ENCODE data around the gene FARP1. TPM values are rescaled to one million over a fixed set of nuclear protein-coding genes. Genes with fewer than 3 reads are reported as not detected.

Gene FARP1
- total RNA-seq, 1 donor from 2014 or later = 289 TPM

DNA sequence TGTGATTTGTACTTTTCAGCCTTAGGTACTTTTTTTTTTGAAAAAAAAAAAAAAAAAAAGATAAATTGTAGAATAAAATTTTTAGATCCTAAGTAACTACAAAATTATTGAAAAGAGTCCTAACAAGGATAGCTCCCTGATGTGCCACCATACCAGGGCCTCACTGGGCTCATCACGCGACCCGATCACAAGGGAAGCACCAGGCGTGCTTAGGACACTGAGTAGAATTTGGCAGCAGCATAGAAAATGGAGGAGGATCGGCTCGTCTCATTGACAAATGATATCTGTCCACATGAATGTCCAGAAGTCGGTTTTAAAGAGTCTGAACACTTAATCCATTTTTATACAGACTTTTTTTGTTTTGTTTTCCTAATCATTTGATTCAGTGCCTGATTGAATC, 255.0 kb downstream of the FARP1 start:
- Mint-ChIP-seq H3K36me3 (peaks cover 25% of the 10 kb centered on the region), H3K27ac (peak overlapping the region; percentile 61), H3K27me3 (ENCODE audit: low read depth) (no peaks in the 10 kb centered on the region), H3K4me1 (peaks cover 39% of the 10 kb centered on the region), H3K4me3 (no peak overlapping the region), H3K9me3 (no peaks in the 10 kb centered on the region)
- TF ChIP-seq, protein P1, sequence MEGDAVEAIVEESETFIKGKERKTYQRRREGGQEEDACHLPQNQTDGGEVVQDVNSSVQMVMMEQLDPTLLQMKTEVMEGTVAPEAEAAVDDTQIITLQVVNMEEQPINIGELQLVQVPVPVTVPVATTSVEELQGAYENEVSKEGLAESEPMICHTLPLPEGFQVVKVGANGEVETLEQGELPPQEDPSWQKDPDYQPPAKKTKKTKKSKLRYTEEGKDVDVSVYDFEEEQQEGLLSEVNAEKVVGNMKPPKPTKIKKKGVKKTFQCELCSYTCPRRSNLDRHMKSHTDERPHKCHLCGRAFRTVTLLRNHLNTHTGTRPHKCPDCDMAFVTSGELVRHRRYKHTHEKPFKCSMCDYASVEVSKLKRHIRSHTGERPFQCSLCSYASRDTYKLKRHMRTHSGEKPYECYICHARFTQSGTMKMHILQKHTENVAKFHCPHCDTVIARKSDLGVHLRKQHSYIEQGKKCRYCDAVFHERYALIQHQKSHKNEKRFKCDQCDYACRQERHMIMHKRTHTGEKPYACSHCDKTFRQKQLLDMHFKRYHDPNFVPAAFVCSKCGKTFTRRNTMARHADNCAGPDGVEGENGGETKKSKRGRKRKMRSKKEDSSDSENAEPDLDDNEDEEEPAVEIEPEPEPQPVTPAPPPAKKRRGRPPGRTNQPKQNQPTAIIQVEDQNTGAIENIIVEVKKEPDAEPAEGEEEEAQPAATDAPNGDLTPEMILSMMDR (IDR thresholded peaks at IDR 0.05; ENCODE audit: unreplicated experiment) = no peak
- no peak for DNase-seq (ENCODE audit: low spot score in 2 of 2, unreplicated experiment in 2 of 2)

DNA sequence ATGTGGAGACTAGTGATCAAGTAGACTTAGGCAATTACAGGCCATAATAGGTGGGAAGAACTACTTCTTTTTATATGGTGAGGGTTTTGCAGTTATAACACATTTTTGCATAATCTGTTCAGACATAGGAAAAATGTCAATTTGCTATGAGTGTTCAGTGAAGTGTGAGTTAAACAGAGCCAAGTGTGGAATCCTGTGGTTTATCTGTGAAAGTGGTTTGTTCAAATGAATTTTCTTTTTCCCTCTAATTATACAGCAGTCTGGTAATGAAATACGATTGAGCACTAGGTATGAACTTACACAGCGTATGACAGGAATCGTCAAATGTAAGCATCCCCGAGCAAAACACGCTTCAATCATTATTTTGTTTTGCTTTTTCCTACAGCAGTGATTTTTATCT, 255.7 kb downstream of the FARP1 start:
- TF ChIP-seq, protein P1 (IDR thresholded peaks at IDR 0.05; ENCODE audit: unreplicated experiment) = no peak
- no peak for DNase-seq (ENCODE audit: low spot score in 2 of 2, unreplicated experiment in 2 of 2)
- Mint-ChIP-seq H3K27me3 (ENCODE audit: low read depth) (no peaks in the 10 kb centered on the region), H3K4me1 (peaks cover 39% of the 10 kb centered on the region), H3K27ac (peak overlapping the region; percentile 43), H3K9me3 (no peaks in the 10 kb centered on the region), H3K4me3 (no peak overlapping the region), H3K36me3 (peaks cover 30% of the 10 kb centered on the region)

DNA sequence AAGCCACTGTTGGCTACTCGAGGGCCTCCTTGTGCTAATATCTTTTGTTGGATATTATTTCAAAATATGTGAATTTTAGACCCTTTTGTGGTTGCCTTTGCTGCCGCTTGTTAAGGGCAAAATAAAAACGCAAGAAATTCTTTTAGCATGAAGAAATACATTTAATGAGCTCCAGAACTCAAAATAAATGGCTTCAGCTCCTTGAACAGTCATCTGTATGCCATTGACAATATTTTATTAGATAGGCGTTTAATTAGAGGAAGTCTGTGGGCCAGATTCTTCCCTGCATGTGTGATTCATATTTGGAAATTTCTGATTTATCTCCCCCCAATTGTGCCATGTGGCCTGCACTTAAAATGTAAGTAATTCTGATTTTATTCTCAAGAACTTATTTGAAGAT, 256.9 kb downstream of the FARP1 start:
- DNase-seq (ENCODE audit: low spot score in 2 of 2, unreplicated experiment in 2 of 2) = no peak
- Mint-ChIP-seq H3K27me3 (ENCODE audit: low read depth) (no peaks in the 10 kb centered on the region), H3K4me3 (no peak overlapping the region), H3K4me1 (peaks cover 41% of the 10 kb centered on the region), H3K36me3 (peaks cover 34% of the 10 kb centered on the region), H3K9me3 (no peaks in the 10 kb centered on the region), H3K27ac (peak overlapping the region; percentile 52)
- TF ChIP-seq, protein P1 (IDR thresholded peaks at IDR 0.05; ENCODE audit: unreplicated experiment) = no peak

DNA sequence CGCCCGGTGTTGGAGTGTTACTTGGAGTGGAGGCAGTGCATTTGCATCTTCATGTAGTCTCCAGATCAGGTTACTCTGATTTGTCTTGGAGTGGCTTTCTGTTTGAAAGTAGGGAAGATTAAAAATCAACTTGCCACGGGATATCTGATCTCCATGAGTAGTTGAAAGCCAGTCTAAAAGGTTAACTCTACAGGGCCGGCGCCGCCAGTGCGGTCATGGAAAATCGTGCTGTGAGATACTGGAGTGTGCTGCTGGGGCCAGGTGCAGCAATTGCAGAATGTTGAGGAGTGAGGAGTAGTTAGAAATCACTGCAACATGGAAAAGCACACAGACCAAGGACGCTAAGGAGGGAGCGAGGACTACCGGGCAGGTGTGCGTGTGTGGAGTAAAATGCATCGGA, 259.0 kb downstream of the FARP1 start:
- H3K4me1 Mint-ChIP-seq = peaks cover 57% of the 10 kb centered on the region
- H3K9me3 Mint-ChIP-seq = no peaks in the 10 kb centered on the region
- no peak for DNase-seq (ENCODE audit: low spot score in 2 of 2, unreplicated experiment in 2 of 2)
- H3K27me3 Mint-ChIP-seq (ENCODE audit: low read depth) = no peaks in the 10 kb centered on the region
- peak overlapping the region; percentile 8 for H3K27ac Mint-ChIP-seq
- TF ChIP-seq, protein P1 (IDR thresholded peaks at IDR 0.05; ENCODE audit: unreplicated experiment) = no peak
- no peak overlapping the region for H3K4me3 Mint-ChIP-seq
- H3K36me3 Mint-ChIP-seq = peaks cover 21% of the 10 kb centered on the region

DNA sequence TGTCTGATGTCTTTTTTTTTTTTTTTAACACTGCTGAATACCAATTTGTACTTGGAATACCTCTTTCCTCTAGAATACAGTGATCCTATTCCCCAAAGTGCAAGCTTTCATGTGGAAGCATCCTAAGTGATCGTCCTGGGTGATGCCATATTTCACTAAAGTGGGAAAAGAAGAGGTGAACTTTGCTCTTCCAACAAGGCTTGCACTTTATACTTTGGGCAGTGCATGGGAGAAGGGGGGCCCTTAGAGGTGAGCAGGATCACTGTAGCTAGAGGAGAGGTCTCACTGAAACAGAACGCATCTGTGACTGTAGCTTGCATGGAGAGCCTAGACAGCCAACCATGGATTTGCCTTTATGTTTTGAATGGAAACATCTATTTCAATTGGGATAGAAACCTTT, 260.2 kb downstream of the FARP1 start:
- Mint-ChIP-seq H3K27me3 (ENCODE audit: low read depth) (no peaks in the 10 kb centered on the region), H3K4me1 (peaks cover 52% of the 10 kb centered on the region), H3K4me3 (no peak overlapping the region), H3K9me3 (no peaks in the 10 kb centered on the region), H3K36me3 (peaks cover 27% of the 10 kb centered on the region), H3K27ac (no peak overlapping the region)
- TF ChIP-seq, protein P1 (IDR thresholded peaks at IDR 0.05; ENCODE audit: unreplicated experiment) = no peak
- DNase-seq (ENCODE audit: low spot score in 2 of 2, unreplicated experiment in 2 of 2) = no peak

DNA sequence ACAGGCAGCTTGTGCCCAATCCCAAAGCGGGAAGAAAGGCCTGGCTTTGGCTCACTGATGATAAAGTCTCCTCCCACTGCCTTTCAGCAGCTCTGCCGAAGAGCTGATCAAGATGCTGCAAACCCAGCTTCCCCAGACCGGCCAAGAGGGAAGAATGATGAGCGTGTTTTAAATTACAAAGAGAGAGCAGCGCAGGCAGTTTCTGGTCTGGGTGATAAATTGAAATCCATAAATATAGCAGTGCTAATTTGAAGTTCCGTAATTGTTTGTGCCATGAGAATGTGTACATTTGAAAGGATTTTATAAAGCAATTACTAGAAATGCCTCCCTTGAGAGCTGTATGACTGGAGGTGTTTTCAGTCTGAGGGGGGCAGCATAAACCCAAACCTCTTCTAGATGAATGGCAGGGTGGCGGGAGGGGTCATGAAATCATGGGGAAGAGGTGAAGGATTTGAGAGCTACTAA, 262.2 kb downstream of the FARP1 start:
- peaks cover 38% of the 10 kb centered on the region for H3K36me3 Mint-ChIP-seq
- TF ChIP-seq, protein P1 (IDR thresholded peaks at IDR 0.05; ENCODE audit: unreplicated experiment) = no peak
- H3K4me1 Mint-ChIP-seq = peaks cover 33% of the 10 kb centered on the region
- peak overlapping the region; percentile 41 for H3K27ac Mint-ChIP-seq
- no peak overlapping the region for H3K4me3 Mint-ChIP-seq
- no peaks in the 10 kb centered on the region for H3K27me3 Mint-ChIP-seq (ENCODE audit: low read depth)
- DNase-seq (ENCODE audit: low spot score in 2 of 2, unreplicated experiment in 2 of 2) = no peak
- no peaks in the 10 kb centered on the region for H3K9me3 Mint-ChIP-seq

Measured in mesothelial cell of epicardium (in vitro differentiated cells).